ENCODE data around the gene MTM1. TPM values are rescaled to one million over a fixed set of nuclear protein-coding genes. Genes with fewer than 3 reads are reported as not detected.
A peak's percentile ranks its signal among the peaks of the same experiment; 100 is the strongest.

Gene MTM1
- total RNA-seq, 4 donors from 2014 or later = 13.5 to 27.2 (median 17.8) TPM

GRCh38 chrX:150566734-150567182 lies 1.7 kb upstream of the MTM1 start:
- Histone ChIP-seq H3K27me3 (no peaks in the 10 kb centered on the region), H3K9me3 (no peaks in the 10 kb centered on the region), H3K27ac (peak overlapping the region in 1 of 4 donors; percentile 17), H3K36me3 (no peaks in the 10 kb centered on the region), H3K4me1 (peaks cover 0 to 10% (median 0%) of the 10 kb centered on the region in 4 donors), H3K4me3 (no peak overlapping the region)
- DNase-seq (ENCODE audit: low spot score in 2 of 2) = no peak
- 21 to 49% methylated on average over 3 of the region's 3 CpGs for WGBS, 2 donors
- no peak for TF ChIP-seq POLR2A (IDR thresholded peaks at IDR 0.05)
- TF ChIP-seq EP300 (IDR thresholded peaks at IDR 0.05) = no peak

- 57 to 70% methylated on average over 17 to 23 of the region's 23 CpGs for WGBS, 2 donors
- no peaks in the 10 kb centered on the region for H3K27me3 ChIP-seq
- peak overlapping the region in 2 of 4 donors; percentile 15 to 65 for H3K4me3 ChIP-seq
- peak overlapping the region in 3 of 4 donors; percentile 28 to 86 (median 32) for H3K27ac ChIP-seq
- DNase-seq (ENCODE audit: low spot score in 2 of 2) = no peak
- TF ChIP-seq POLR2A (IDR thresholded peaks at IDR 0.05) = no peak
- H3K9me3 ChIP-seq = no peaks in the 10 kb centered on the region
- H3K4me1 ChIP-seq = peaks cover 0 to 19% (median 3%) of the 10 kb centered on the region in 4 donors
- H3K36me3 ChIP-seq = no peaks in the 10 kb centered on the region
These were observed 639 bp upstream of the MTM1 start for GRCh38 chrX:150567645-150568319.

GRCh38 chrX:150569155-150569477 lies 695 bp downstream of the MTM1 start:
- Histone ChIP-seq H3K27me3 (no peaks in the 10 kb centered on the region), H3K4me1 (peaks cover 0 to 30% (median 6%) of the 10 kb centered on the region in 4 donors), H3K36me3 (no peaks in the 10 kb centered on the region), H3K27ac (peak overlapping the region; percentile 32 to 89 (median 86)), H3K4me3 (peak overlapping the region; percentile 50 to 66 (median 60)), H3K9me3 (no peaks in the 10 kb centered on the region)
- DNase-seq (ENCODE audit: low spot score in 2 of 2) = no peak
- TF ChIP-seq POLR2A (IDR thresholded peaks at IDR 0.05) (no peak), EP300 (IDR thresholded peaks at IDR 0.05) (no peak), CTCF (IDR thresholded peaks at IDR 0.05) (no peak)
- 11 to 50% methylated on average over 13 to 14 of the region's 17 CpGs for WGBS, 2 donors

- H3K27me3 ChIP-seq = no peaks in the 10 kb centered on the region
- no peak overlapping the region for H3K4me3 ChIP-seq
- peak overlapping the region in 1 of 4 donors; percentile 65 for H3K27ac ChIP-seq
- TF ChIP-seq EP300 (IDR thresholded peaks at IDR 0.05) = no peak
- TF ChIP-seq CTCF (IDR thresholded peaks at IDR 0.05) = no peak
- TF ChIP-seq POLR2A (IDR thresholded peaks at IDR 0.05) = no peak
- H3K4me1 ChIP-seq = peaks cover 0 to 36% (median 6%) of the 10 kb centered on the region in 4 donors
- no peaks in the 10 kb centered on the region for H3K36me3 ChIP-seq
- WGBS, 2 donors = 63 to 83% methylated on average over 3 of the region's 3 CpGs
- DNase-seq (ENCODE audit: low spot score in 2 of 2) = no peak
- no peaks in the 10 kb centered on the region for H3K9me3 ChIP-seq
These were observed 2.1 kb downstream of the MTM1 start for GRCh38 chrX:150570512-150570911.

- DNase-seq (ENCODE audit: low spot score in 2 of 2) = no peak
- no peaks in the 10 kb centered on the region for H3K27me3 ChIP-seq
- H3K4me1 ChIP-seq = peaks cover 0 to 43% (median 9%) of the 10 kb centered on the region in 4 donors
- H3K36me3 ChIP-seq = no peaks in the 10 kb centered on the region
- no peak overlapping the region for H3K4me3 ChIP-seq
- TF ChIP-seq POLR2A (IDR thresholded peaks at IDR 0.05) = no peak
- no peak for TF ChIP-seq CTCF (IDR thresholded peaks at IDR 0.05)
- no peak for TF ChIP-seq EP300 (IDR thresholded peaks at IDR 0.05)
- H3K27ac ChIP-seq = peak overlapping the region in 3 of 4 donors; percentile 40 to 66 (median 65)
- H3K9me3 ChIP-seq = no peaks in the 10 kb centered on the region
- WGBS, 2 donors = 22 to 38% methylated on average over 1 of the region's 1 CpG
These were observed 3.8 kb downstream of the MTM1 start for GRCh38 chrX:150572206-150572605.

GRCh38 chrX:150573106-150573505 lies 4.7 kb downstream of the MTM1 start:
- TF ChIP-seq EP300 (IDR thresholded peaks at IDR 0.05) (no peak), CTCF (IDR thresholded peaks at IDR 0.05) (no peak), POLR2A (IDR thresholded peaks at IDR 0.05) (no peak)
- WGBS, 2 donors = 0 to 45% methylated on average over 1 of the region's 1 CpG

More at GRCh38 chrX:150573106-150573505, 4.7 kb downstream of the MTM1 start:
- Histone ChIP-seq H3K27me3 (no peaks in the 10 kb centered on the region), H3K9me3 (no peaks in the 10 kb centered on the region), H3K36me3 (no peaks in the 10 kb centered on the region), H3K4me3 (no peak overlapping the region), H3K27ac (peak overlapping the region in 2 of 4 donors; percentile 53 to 65), H3K4me1 (peaks cover 0 to 43% (median 9%) of the 10 kb centered on the region in 4 donors)
- no peak for DNase-seq (ENCODE audit: low spot score in 2 of 2)
